NCI-H1105 treated with DMSO at 0.1 percent for 48 hours (cell line): ENCODE results near the gene DAAM1.

Experiments used
- DNase-seq: peaks from one replicate; lab custom pipeline; 2025; lab: John Stamatoyannopoulos, UW

Gene DAAM1

GRCh38 chr14:59188461-59189090 lies at the start of gene DAAM1:
Gene DAAM1, plus strand, starts transcription at chr14:59188667. Its CDS starts 74,811 bp downstream, at chr14:59263478.
- DNase-seq, result peak; percentile 99

- no peak for DNase-seq
Observed at GRCh38 chr14:59139324-59139723, 49.1 kb upstream of the DAAM1 start.

- DNase-seq, result no peak
Observed at GRCh38 chr14:59140106-59140843, 48.2 kb upstream of the DAAM1 start.

- no peak for DNase-seq
Observed at GRCh38 chr14:59146484-59146883, 42.0 kb upstream of the DAAM1 start.

GRCh38 chr14:59147007-59147406 lies 41.5 kb upstream of the DAAM1 start:
- no peak for DNase-seq

GRCh38 chr14:59148334-59148900 lies 40.0 kb upstream of the DAAM1 start:
- DNase-seq, result no peak

- DNase-seq, result no peak
Observed at GRCh38 chr14:59150990-59151389, 37.5 kb upstream of the DAAM1 start.

- DNase-seq, result no peak
Observed at GRCh38 chr14:59154373-59154772, 34.1 kb upstream of the DAAM1 start.

- DNase-seq, result no peak
Observed at GRCh38 chr14:59155886-59156285, 32.6 kb upstream of the DAAM1 start.

GRCh38 chr14:59159169-59159568 lies 29.3 kb upstream of the DAAM1 start:
- peak; percentile 13 for DNase-seq

GRCh38 chr14:59160506-59160905 lies 28.0 kb upstream of the DAAM1 start:
- DNase-seq, result no peak

- no peak for DNase-seq
Observed at GRCh38 chr14:59161561-59162175, 26.8 kb upstream of the DAAM1 start.

- no peak for DNase-seq
Observed at GRCh38 chr14:59166258-59166657, 22.2 kb upstream of the DAAM1 start.

GRCh38 chr14:59175404-59175803 lies 13.1 kb upstream of the DAAM1 start:
- no peak for DNase-seq

GRCh38 chr14:59176765-59177164 lies 11.7 kb upstream of the DAAM1 start:
- DNase-seq, result no peak

- DNase-seq, result no peak
Observed at GRCh38 chr14:59177262-59177661, 11.2 kb upstream of the DAAM1 start.

GRCh38 chr14:59181791-59182190 lies 6.7 kb upstream of the DAAM1 start:
- DNase-seq, result no peak

GRCh38 chr14:59182641-59183040 lies 5.8 kb upstream of the DAAM1 start:
- no peak for DNase-seq

GRCh38 chr14:59183150-59183549 lies 5.3 kb upstream of the DAAM1 start:
- DNase-seq, result no peak

- no peak for DNase-seq
Observed at GRCh38 chr14:59184396-59184795, 4.1 kb upstream of the DAAM1 start.

GRCh38 chr14:59185676-59186075 lies 2.8 kb upstream of the DAAM1 start:
- no peak for DNase-seq

GRCh38 chr14:59186306-59186705 lies 2.2 kb upstream of the DAAM1 start:
- no peak for DNase-seq

GRCh38 chr14:59187118-59187517 lies 1.3 kb upstream of the DAAM1 start:
- no peak for DNase-seq
